ENCODE measurements around the gene CHCHD3. TPM values are rescaled to one million over a fixed set of nuclear protein-coding genes. Genes with fewer than 3 reads are reported as not detected.

The CHCHD3 gene
- total RNA-seq, 5 donors from 2014 or later (not counting 1 experiment from before 2014, with no cell fraction given) = 25.6 to 33.7 (median 30.3) TPM

GRCh38 chr7:132752431-132752830 is 329.5 kb downstream of the CHCHD3 start:
- no peak for DNase-seq
- CTCF ChIA-PET = no interaction called here
- no peaks in the 10 kb centered on the region for H3K36me3 ChIP-seq (ENCODE audit: control insufficient read depth in 2 of 2, extremely low read depth in 1 of 2, insufficient read depth in 1 of 2, low read length in 1 of 2)
- Mint-ChIP-seq H3K4me1 (peaks cover 5 to 16% (median 12%) of the 10 kb centered on the region in 3 donors), H3K9me3 (no peaks in the 10 kb centered on the region), H3K36me3 (no peaks in the 10 kb centered on the region), H3K27ac (no peak overlapping the region), H3K4me3 (no peak overlapping the region), H3K27me3 (peaks cover 0 to 1% of the 10 kb centered on the region in 2 donors)
- POLR2A ChIA-PET = no interaction called here
- no peak for ATAC-seq (replicated peaks in 1 of 4)
- no peak overlapping the region for H3K4me3 ChIP-seq (ENCODE audit: control insufficient read depth in 1 of 2, extremely low read depth in 1 of 2, low read length in 1 of 2)
- peaks cover 0 to 12% of the 10 kb centered on the region in 2 experiments for H3K27me3 ChIP-seq (replicated peaks in 1 of 2; ENCODE audit: control insufficient read depth in 2 of 2, extremely low read depth in 1 of 2, insufficient read depth in 2 of 2, low read length in 1 of 2)
- peaks cover 0 to 5% of the 10 kb centered on the region in 2 experiments for H3K4me1 ChIP-seq (ENCODE audit: control insufficient read depth in 1 of 2, extremely low read depth in 1 of 2, insufficient read depth in 2 of 2, low read length in 2 of 2)
- no peaks in the 10 kb centered on the region for H3K9me3 ChIP-seq
- WGBS (ENCODE audit: insufficient coverage) = 80% methylated on average over 1 of the region's 2 CpGs
- no peak overlapping the region for H3K27ac ChIP-seq (ENCODE audit: low read length)

- ChIA-PET POLR2A (no interaction called here), CTCF (interaction anchor here in 1 of 2 donors (0.5 kb wide), 1 partner anchor 38 kb away, joined by 3 read pairs; no protein-coding TSS in a partner anchor)
- H3K4me3 Mint-ChIP-seq = no peak overlapping the region
- H3K4me1 Mint-ChIP-seq = peaks cover 0 to 10% (median 6%) of the 10 kb centered on the region in 3 donors
- no peak overlapping the region for H3K27ac Mint-ChIP-seq
- H3K27me3 ChIP-seq (replicated peaks in 1 of 2; ENCODE audit: control insufficient read depth in 2 of 2, extremely low read depth in 1 of 2, insufficient read depth in 2 of 2, low read length in 1 of 2) = peaks cover 0 to 12% of the 10 kb centered on the region in 2 experiments
- 60% methylated on average over 4 of the region's 8 CpGs for WGBS (ENCODE audit: insufficient coverage)
- no peaks in the 10 kb centered on the region for H3K36me3 ChIP-seq (ENCODE audit: control insufficient read depth in 2 of 2, extremely low read depth in 1 of 2, insufficient read depth in 1 of 2, low read length in 1 of 2)
- H3K27ac ChIP-seq (ENCODE audit: low read length) = no peak overlapping the region
- no peaks in the 10 kb centered on the region for H3K9me3 ChIP-seq
- H3K4me3 ChIP-seq (ENCODE audit: control insufficient read depth in 1 of 2, extremely low read depth in 1 of 2, low read length in 1 of 2) = no peak overlapping the region
- peaks cover 0 to under 1% of the 10 kb centered on the region in 2 experiments for H3K4me1 ChIP-seq (ENCODE audit: control insufficient read depth in 1 of 2, extremely low read depth in 1 of 2, insufficient read depth in 2 of 2, low read length in 2 of 2)
- H3K36me3 Mint-ChIP-seq = no peaks in the 10 kb centered on the region
- peaks cover 0 to 1% of the 10 kb centered on the region in 2 donors for H3K27me3 Mint-ChIP-seq
- DNase-seq (no peak), ATAC-seq (replicated peaks in 1 of 4) (no peak)
- peaks cover 0 to under 1% (median under 1%) of the 10 kb centered on the region in 3 donors for H3K9me3 Mint-ChIP-seq
Observed at GRCh38 chr7:132751244-132751647, 330.6 kb downstream of the CHCHD3 start.

- no peak overlapping the region for H3K4me3 ChIP-seq (ENCODE audit: control insufficient read depth in 1 of 2, extremely low read depth in 1 of 2, low read length in 1 of 2)
- no peaks in the 10 kb centered on the region for H3K4me1 ChIP-seq (ENCODE audit: control insufficient read depth in 1 of 2, extremely low read depth in 1 of 2, insufficient read depth in 2 of 2, low read length in 2 of 2)
- POLR2A ChIA-PET = no interaction called here
- CTCF ChIA-PET = interaction anchor here in 1 of 2 donors (0.5 kb wide), 1 partner anchor 38 kb away, joined by 3 read pairs; no protein-coding TSS in a partner anchor
- Mint-ChIP-seq H3K36me3 (no peaks in the 10 kb centered on the region), H3K9me3 (peaks cover 0 to 3% (median 3%) of the 10 kb centered on the region in 3 donors), H3K4me3 (no peak overlapping the region), H3K27me3 (peaks cover 0 to 1% of the 10 kb centered on the region in 2 donors), H3K27ac (no peak overlapping the region), H3K4me1 (peaks cover 0 to 9% (median 5%) of the 10 kb centered on the region in 3 donors)
- no peak for ATAC-seq (replicated peaks in 1 of 4)
- DNase-seq = no peak
- no peaks in the 10 kb centered on the region for H3K9me3 ChIP-seq
- no peak overlapping the region for H3K27ac ChIP-seq (ENCODE audit: low read length)
- H3K27me3 ChIP-seq (replicated peaks in 1 of 2; ENCODE audit: control insufficient read depth in 2 of 2, extremely low read depth in 1 of 2, insufficient read depth in 2 of 2, low read length in 1 of 2) = peaks cover 0 to 12% of the 10 kb centered on the region in 2 experiments
- WGBS (ENCODE audit: insufficient coverage) = 94% methylated on average over 9 of the region's 11 CpGs
- H3K36me3 ChIP-seq (ENCODE audit: control insufficient read depth in 2 of 2, extremely low read depth in 1 of 2, insufficient read depth in 1 of 2, low read length in 1 of 2) = no peaks in the 10 kb centered on the region
Observed at GRCh38 chr7:132750530-132751217, 331.2 kb downstream of the CHCHD3 start.

- no peaks in the 10 kb centered on the region for H3K36me3 Mint-ChIP-seq
- no peak overlapping the region for H3K4me3 Mint-ChIP-seq
- peaks cover 0 to 3% (median 2%) of the 10 kb centered on the region in 3 donors for H3K4me1 Mint-ChIP-seq
- no CpG with 5 or more reads among the region's 7 CpGs for WGBS (ENCODE audit: insufficient coverage)
- DNase-seq (no peak), ATAC-seq (replicated peaks in 1 of 4) (no peak)
- H3K4me1 ChIP-seq (ENCODE audit: control insufficient read depth in 1 of 2, extremely low read depth in 1 of 2, insufficient read depth in 2 of 2, low read length in 2 of 2) = no peaks in the 10 kb centered on the region
- H3K27me3 ChIP-seq (replicated peaks in 1 of 2; ENCODE audit: control insufficient read depth in 2 of 2, extremely low read depth in 1 of 2, insufficient read depth in 2 of 2, low read length in 1 of 2) = peaks cover 0 to 12% of the 10 kb centered on the region in 2 experiments
- no peak overlapping the region for H3K4me3 ChIP-seq (ENCODE audit: control insufficient read depth in 1 of 2, extremely low read depth in 1 of 2, low read length in 1 of 2)
- H3K27ac Mint-ChIP-seq = no peak overlapping the region
- no peaks in the 10 kb centered on the region for H3K36me3 ChIP-seq (ENCODE audit: control insufficient read depth in 2 of 2, extremely low read depth in 1 of 2, insufficient read depth in 1 of 2, low read length in 1 of 2)
- POLR2A ChIA-PET = no interaction called here
- CTCF ChIA-PET = no interaction called here
- H3K9me3 Mint-ChIP-seq = peaks cover 0 to 3% (median 3%) of the 10 kb centered on the region in 3 donors
- no peaks in the 10 kb centered on the region for H3K9me3 ChIP-seq
- peaks cover 0 to 1% of the 10 kb centered on the region in 2 donors for H3K27me3 Mint-ChIP-seq
- no peak overlapping the region for H3K27ac ChIP-seq (ENCODE audit: low read length)
Observed at GRCh38 chr7:132750096-132750495, 331.8 kb downstream of the CHCHD3 start.

- no peak overlapping the region for H3K4me3 Mint-ChIP-seq
- Histone ChIP-seq H3K4me1 (ENCODE audit: control insufficient read depth in 1 of 2, extremely low read depth in 1 of 2, insufficient read depth in 2 of 2, low read length in 2 of 2) (no peaks in the 10 kb centered on the region), H3K4me3 (ENCODE audit: control insufficient read depth in 1 of 2, extremely low read depth in 1 of 2, low read length in 1 of 2) (no peak overlapping the region), H3K36me3 (ENCODE audit: control insufficient read depth in 2 of 2, extremely low read depth in 1 of 2, insufficient read depth in 1 of 2, low read length in 1 of 2) (no peaks in the 10 kb centered on the region), H3K27ac (ENCODE audit: low read length) (no peak overlapping the region), H3K27me3 (replicated peaks in 1 of 2; ENCODE audit: control insufficient read depth in 2 of 2, extremely low read depth in 1 of 2, insufficient read depth in 2 of 2, low read length in 1 of 2) (peaks cover 0 to 3% of the 10 kb centered on the region in 2 experiments), H3K9me3 (no peaks in the 10 kb centered on the region)
- ChIA-PET CTCF (interaction anchor here (0.7 kb wide), 2 partner anchors 30 to 33 kb away, joined by 3 read pairs; no protein-coding TSS in a partner anchor), POLR2A (no interaction called here)
- peaks cover 0 to 2% (median 0%) of the 10 kb centered on the region in 3 donors for H3K4me1 Mint-ChIP-seq
- H3K36me3 Mint-ChIP-seq = no peaks in the 10 kb centered on the region
- H3K9me3 Mint-ChIP-seq = peaks cover 13 to 24% (median 14%) of the 10 kb centered on the region in 3 donors
- no peak overlapping the region for H3K27ac Mint-ChIP-seq
- H3K27me3 Mint-ChIP-seq = peaks cover 0 to 10% of the 10 kb centered on the region in 2 donors
- ATAC-seq (replicated peaks in 1 of 4) (no peak), DNase-seq (no peak)
Observed at GRCh38 chr7:132745510-132745909, 336.4 kb downstream of the CHCHD3 start.

- no peak overlapping the region for H3K27ac ChIP-seq (ENCODE audit: low read length)
- DNase-seq (no peak), ATAC-seq (replicated peaks in 1 of 4) (no peak)
- Mint-ChIP-seq H3K36me3 (no peaks in the 10 kb centered on the region), H3K27ac (no peak overlapping the region), H3K27me3 (peaks cover 5 to 13% of the 10 kb centered on the region in 2 donors), H3K9me3 (peaks cover 13 to 24% (median 14%) of the 10 kb centered on the region in 3 donors), H3K4me3 (no peak overlapping the region), H3K4me1 (no peaks in the 10 kb centered on the region)
- CTCF ChIA-PET = no interaction called here
- POLR2A ChIA-PET = no interaction called here
- H3K27me3 ChIP-seq (replicated peaks in 1 of 2; ENCODE audit: control insufficient read depth in 2 of 2, extremely low read depth in 1 of 2, insufficient read depth in 2 of 2, low read length in 1 of 2) = peaks cover 0 to 2% of the 10 kb centered on the region in 2 experiments
- H3K9me3 ChIP-seq = no peaks in the 10 kb centered on the region
- H3K4me1 ChIP-seq (ENCODE audit: control insufficient read depth in 1 of 2, extremely low read depth in 1 of 2, insufficient read depth in 2 of 2, low read length in 2 of 2) = no peaks in the 10 kb centered on the region
- no peak overlapping the region for H3K4me3 ChIP-seq (ENCODE audit: control insufficient read depth in 1 of 2, extremely low read depth in 1 of 2, low read length in 1 of 2)
- no peaks in the 10 kb centered on the region for H3K36me3 ChIP-seq (ENCODE audit: control insufficient read depth in 2 of 2, extremely low read depth in 1 of 2, insufficient read depth in 1 of 2, low read length in 1 of 2)
- WGBS (ENCODE audit: insufficient coverage) = 90% methylated on average over 2 of the region's 2 CpGs
Observed at GRCh38 chr7:132743974-132744373, 337.9 kb downstream of the CHCHD3 start.

All from T-cell (primary cell).